Measurements from ENCODE around the gene NPPA.

DNA sequence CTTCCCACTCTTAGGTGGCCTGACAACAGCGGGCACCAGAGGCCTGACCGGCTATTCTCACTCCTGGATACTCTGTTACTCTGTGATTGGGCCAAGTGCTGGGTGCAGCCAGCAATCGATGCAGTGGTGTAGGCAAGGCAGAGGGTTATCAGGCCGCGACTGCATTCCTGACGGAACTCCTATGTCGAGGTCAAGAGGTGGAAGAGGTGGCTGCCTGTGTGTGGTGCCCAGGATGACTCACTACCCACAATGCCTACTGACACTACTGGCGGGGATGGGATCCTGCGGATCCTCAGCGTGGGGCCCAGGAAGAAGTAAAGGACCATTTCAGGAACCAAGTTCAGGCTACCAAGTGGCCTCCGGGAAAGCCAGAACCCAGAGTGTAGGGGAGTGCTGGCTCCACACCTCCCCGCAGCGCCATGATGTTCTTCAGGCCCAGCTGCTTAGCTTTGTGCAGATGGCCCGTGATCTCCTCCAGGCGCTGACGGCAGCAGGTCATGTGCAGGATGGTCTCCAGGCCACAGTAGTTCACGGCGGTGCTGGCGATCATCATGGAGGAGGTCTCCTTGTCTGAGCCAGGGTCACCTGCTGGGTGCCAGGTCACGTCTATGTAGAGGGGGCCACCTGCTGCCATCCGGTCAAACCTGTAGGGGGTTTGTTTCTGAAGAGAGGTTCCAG lies 46.7 kb downstream of the NPPA start:
- TF ChIP-seq, protein P1, sequence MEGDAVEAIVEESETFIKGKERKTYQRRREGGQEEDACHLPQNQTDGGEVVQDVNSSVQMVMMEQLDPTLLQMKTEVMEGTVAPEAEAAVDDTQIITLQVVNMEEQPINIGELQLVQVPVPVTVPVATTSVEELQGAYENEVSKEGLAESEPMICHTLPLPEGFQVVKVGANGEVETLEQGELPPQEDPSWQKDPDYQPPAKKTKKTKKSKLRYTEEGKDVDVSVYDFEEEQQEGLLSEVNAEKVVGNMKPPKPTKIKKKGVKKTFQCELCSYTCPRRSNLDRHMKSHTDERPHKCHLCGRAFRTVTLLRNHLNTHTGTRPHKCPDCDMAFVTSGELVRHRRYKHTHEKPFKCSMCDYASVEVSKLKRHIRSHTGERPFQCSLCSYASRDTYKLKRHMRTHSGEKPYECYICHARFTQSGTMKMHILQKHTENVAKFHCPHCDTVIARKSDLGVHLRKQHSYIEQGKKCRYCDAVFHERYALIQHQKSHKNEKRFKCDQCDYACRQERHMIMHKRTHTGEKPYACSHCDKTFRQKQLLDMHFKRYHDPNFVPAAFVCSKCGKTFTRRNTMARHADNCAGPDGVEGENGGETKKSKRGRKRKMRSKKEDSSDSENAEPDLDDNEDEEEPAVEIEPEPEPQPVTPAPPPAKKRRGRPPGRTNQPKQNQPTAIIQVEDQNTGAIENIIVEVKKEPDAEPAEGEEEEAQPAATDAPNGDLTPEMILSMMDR (IDR thresholded peaks at IDR 0.05) = no peak
- TF ChIP-seq POLR2A (IDR thresholded peaks at IDR 0.05) = no peak

All from suprapubic skin (tissue), 3 donors.